Measurements from ENCODE around the gene SLC25A47.

DNA sequence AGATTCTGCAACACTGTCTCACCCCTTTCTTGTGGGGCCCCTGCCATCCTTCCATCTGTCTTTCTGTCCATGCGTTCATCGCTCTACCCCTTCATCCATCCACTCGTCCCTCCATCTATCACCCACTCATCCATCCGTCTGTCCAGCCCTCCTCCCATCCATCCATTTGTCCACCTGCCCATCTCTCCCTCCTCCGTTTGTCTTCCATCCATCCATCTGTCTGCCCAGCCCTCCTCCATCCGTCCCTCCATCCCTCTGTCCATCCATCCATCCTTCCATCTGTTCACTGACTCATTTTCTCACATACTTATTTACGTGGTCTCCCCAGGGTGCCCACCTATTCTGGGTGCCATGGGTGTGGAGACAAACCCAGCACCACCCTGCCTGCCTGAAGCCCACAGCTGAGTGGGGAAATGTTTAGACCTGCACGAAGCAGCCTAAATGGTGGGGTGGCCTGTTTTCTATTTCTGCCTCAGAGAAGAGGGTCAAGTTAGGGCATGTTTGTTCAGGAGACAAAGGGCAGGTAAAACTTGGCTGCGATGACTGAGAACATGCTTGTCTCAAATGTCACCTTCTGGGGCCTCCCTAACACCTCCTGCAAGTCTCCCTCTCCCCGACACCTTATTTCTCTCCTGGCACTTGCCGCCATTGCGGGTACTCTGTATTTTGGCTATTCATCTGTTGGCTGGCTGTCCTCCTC is 2.8 kb upstream of the SLC25A47 start:
- no peak for TF ChIP-seq CTCF (IDR thresholded peaks at IDR 0.05)
- no peak for TF ChIP-seq ZFX (IDR thresholded peaks at IDR 0.05; ENCODE audit: borderline replicate concordance)
